OCI-LY3 (cell line): ENCODE results near the gene CX3CL1.

Source experiments
- CTCF ChIP-seq: fragments of 200-600, 300-600 bp; sonication (generic); IDR thresholded peaks from 2 replicates; pipeline ENCODE4 v1.5.1; 2014; ENCODE audit warnings: antibody characterized with exemption, low read length, low read depth
- EZH2phosphoT487 ChIP-seq: fragments of 200-600 bp; shearing (Covaris generic); IDR thresholded peaks from 2 replicates; pipeline ENCODE4 v1.6.1; 2018; ENCODE audit warnings: antibody characterized with exemption, mixed run types, low read depth

GRCh38 chr16:57379579-57379978, 7.3 kb downstream of the CX3CL1 start:
- TF ChIP-seq CTCF (no peak), EZH2phosphoT487 (no peak)
